Prostate gland (tissue), 2 donors: ENCODE measurements around the gene TRPT1. TPM values are rescaled to one million over a fixed set of nuclear protein-coding genes. Genes with fewer than 3 reads are reported as not detected.

ENCODE experiments used
- DNase-seq: peaks from one replicate; pipeline ENCODE4 v3.0.0-alpha.2; 2019; ENCODE audit warnings: low spot score
- H3K27ac ChIP-seq, 2 donors: fragments of 200-600 bp; sonication (generic); 2 replicates each; pipeline ENCODE4 v1.5.1; 2017 to 2019
- H3K27me3 ChIP-seq: fragments of 200-600 bp; sonication (generic); replicated peaks from 2 replicates; pipeline ENCODE4 v1.5.1; 2019; ENCODE audit not compliant: insufficient read depth
- H3K36me3 ChIP-seq, 2 donors: fragments of 200-600 bp; sonication (generic); 1 replicate in 1 of 2; 2 replicates in 1 of 2; pipeline versions ENCODE4 v1.5.1 to v1.8.1; 2017 to 2019
- H3K4me1 ChIP-seq: fragments of 200-600 bp; sonication (generic); replicated peaks from 2 replicates; pipeline ENCODE4 v1.5.1; 2019
- H3K4me3 ChIP-seq, 2 donors: fragments of 200-600 bp; sonication (generic); 2 replicates each; pipeline ENCODE4 v1.5.1; 2017 to 2019
- H3K9me3 ChIP-seq: fragments of 200-600 bp; sonication (generic); 2 replicates; pipeline ENCODE4 v1.5.1; 2017
- POLR2A ChIP-seq: fragments of 450-650 bp; IDR thresholded peaks from one replicate; pipeline ENCODE4 v1.6.1; 2016; ENCODE audit warnings: antibody characterized with exemption, mild to moderate bottlenecking
- POLR2AphosphoS5 ChIP-seq: sonication (generic); formaldehyde crosslinking; IDR thresholded peaks from one replicate; pipeline ENCODE4 v1.6.1; 2017; ENCODE audit warnings: antibody characterized with exemption
- WGBS: methylation state at CpG from one replicate; pipeline ENCODE4 v1.1.5; 2018; 5-methylcytosine and 5-hydroxymethylcytosine counted together
- intact Hi-C: fragments of 100-400 bp; cut with DNase I; formaldehyde crosslinking; loops from one replicate; pipeline ENCODE4 v1.14.2; 2022
- total RNA-seq, 2 donors: library from RNA; depleted of rRNA; stranded (reverse); fragments of >200 nt; gene quantifications; one replicate each; pipeline ENCODE4 v1.1.0, GENCODE V29; 2016
- TF ChIP-seq, protein P1 (sequence below), 4 experiments: fragments of 200-600 bp in 2 of 4; fragments of 450-650 bp in 2 of 4; sonication (generic) in 2 of 4; IDR thresholded peaks; 1 replicate in 3 of 4; 2 replicates in 1 of 4; pipeline ENCODE4 v1.5.1; 2016 to 2019; ENCODE audit warnings: antibody characterized with exemption in 4 of 4, mild to moderate bottlenecking in 2 of 4, moderate library complexity in 2 of 4

Gene TRPT1
- total RNA-seq, 2 donors from 2014 or later = 63.6 to 87.7 TPM

DNA sequence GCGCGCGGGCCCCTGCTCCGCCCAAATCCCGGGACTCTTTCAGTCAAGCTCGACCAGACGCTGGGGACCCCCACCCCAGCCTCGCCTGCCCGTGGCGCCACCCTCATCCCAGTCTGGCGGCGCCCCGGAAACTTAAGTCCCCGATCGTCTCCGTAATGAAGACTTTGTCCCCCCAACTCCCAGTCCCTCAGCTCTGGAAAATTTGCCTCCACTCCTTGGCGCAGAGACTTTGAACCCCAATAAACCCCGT lies 25.7 kb upstream of the TRPT1 start:
- H3K4me1 ChIP-seq = peaks cover 11% of the 10 kb centered on the region
- no peak for TF ChIP-seq POLR2AphosphoS5
- no peak for TF ChIP-seq POLR2A
- TF ChIP-seq, protein P1, sequence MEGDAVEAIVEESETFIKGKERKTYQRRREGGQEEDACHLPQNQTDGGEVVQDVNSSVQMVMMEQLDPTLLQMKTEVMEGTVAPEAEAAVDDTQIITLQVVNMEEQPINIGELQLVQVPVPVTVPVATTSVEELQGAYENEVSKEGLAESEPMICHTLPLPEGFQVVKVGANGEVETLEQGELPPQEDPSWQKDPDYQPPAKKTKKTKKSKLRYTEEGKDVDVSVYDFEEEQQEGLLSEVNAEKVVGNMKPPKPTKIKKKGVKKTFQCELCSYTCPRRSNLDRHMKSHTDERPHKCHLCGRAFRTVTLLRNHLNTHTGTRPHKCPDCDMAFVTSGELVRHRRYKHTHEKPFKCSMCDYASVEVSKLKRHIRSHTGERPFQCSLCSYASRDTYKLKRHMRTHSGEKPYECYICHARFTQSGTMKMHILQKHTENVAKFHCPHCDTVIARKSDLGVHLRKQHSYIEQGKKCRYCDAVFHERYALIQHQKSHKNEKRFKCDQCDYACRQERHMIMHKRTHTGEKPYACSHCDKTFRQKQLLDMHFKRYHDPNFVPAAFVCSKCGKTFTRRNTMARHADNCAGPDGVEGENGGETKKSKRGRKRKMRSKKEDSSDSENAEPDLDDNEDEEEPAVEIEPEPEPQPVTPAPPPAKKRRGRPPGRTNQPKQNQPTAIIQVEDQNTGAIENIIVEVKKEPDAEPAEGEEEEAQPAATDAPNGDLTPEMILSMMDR (IDR thresholded peaks at IDR 0.05) = no peak
- no peaks in the 10 kb centered on the region for H3K9me3 ChIP-seq
- no peaks in the 10 kb centered on the region for H3K36me3 ChIP-seq
- peak overlapping the region; percentile 70 to 83 for H3K27ac ChIP-seq
- WGBS = under 1% methylated on average over 18 of the region's 18 CpGs
- H3K27me3 ChIP-seq = no peaks in the 10 kb centered on the region
- intact Hi-C loops = loop anchor here (5.0 kb wide), 1 partner anchor 51 kb away; the partner anchor contains the start of gene CATSPERZ
- peak overlapping the region; percentile 73 to 90 for H3K4me3 ChIP-seq
- no peak for DNase-seq

DNA sequence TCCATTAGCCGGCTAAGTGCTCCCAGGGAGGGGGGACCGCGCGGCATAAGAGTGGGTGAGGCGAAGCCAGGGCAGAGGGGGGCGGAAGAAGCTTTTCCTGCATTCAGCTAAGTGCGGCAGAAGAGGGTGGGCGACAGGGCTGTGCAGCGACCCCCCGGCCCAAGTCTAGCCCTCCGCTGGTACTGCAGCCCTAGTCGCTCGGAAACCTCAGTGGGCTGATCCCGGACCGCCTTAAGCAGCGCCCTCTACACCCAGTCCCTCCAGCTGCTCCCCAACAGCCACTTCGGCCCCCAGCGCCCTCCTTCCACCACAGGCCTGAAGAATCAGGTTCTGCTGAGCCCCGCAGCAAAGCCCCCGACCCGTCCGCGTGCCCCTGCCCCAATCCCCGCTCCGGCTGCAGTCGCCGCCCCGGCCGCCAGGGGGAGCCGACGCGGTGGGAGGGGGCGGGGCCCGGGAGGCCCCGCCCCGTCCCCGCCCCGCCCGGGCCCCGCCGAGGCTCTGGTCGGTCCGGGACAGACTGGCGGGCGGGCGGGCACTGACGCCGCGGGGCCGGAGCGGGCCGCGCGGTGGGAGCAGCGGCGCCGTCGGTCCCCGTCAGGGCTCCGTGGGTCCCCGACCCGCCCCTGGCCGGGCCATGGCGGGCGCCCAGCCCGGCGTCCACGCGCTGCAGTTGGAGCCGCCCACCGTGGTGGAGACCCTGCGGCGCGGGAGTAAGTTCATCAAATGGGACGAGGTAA lies 25.2 kb upstream of the TRPT1 start, which contains the start of gene PLCB3:
Gene PLCB3, plus strand, starts transcription at position 515 of the 737 bp plus-strand sequence. Its CDS starts 120 bp downstream, at position 635.
- under 1% methylated on average over 44 of the region's 75 CpGs for WGBS
- H3K27ac ChIP-seq = peak within 1 kb of the TSS; percentile 70 to 83
- H3K4me1 ChIP-seq = peaks cover 11% of the 10 kb centered on the region
- H3K36me3 ChIP-seq = no peaks in the 10 kb centered on the region
- TF ChIP-seq, protein P1 (IDR thresholded peaks at IDR 0.05) = peak; percentile 84 to 98 (median 90)
- TF ChIP-seq POLR2AphosphoS5 (no peak), POLR2A (peak; percentile 69)
- H3K9me3 ChIP-seq = no peaks in the 10 kb centered on the region
- intact Hi-C loops = loop anchor here (5.0 kb wide), 1 partner anchor 51 kb away; the partner anchor contains the start of gene CATSPERZ
- H3K27me3 ChIP-seq = no peaks in the 10 kb centered on the region
- peak; percentile 52 for DNase-seq
- peak within 1 kb of the TSS; percentile 73 to 90 for H3K4me3 ChIP-seq

DNA sequence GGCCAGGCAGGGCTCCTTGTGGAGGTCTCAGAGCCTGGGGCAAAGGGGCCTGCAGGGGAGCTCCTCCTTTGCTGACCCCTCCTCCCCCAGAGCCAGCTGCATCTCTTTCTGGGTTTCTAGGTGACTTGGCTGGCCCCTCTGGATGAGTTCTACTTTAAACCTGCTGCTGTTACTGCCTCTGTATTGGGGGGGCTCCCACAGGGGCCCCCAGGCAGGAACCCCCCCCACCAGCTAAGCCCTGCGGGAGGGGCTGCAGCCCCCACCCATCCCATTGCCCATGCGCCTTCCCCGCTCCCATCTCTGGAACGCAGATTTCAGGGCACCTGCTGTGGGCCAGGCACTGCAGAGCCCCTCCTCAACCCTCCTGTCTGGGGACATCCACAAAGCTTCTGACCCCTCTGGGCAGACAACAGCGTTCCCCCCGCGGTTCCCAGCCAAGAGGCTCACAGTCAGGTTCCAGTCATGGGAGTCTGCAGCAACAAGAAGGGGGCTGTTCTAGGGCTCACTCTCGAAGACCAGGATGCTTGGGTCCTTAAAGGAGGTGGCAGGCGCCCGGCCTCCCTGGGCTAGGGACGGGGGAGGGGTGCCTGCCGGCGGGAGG lies 24.5 kb upstream of the TRPT1 start:
- intact Hi-C loops = loop anchor here (5.0 kb wide), 1 partner anchor 52 kb away; the partner anchor contains the start of gene CATSPERZ
- Histone ChIP-seq H3K27me3 (no peaks in the 10 kb centered on the region), H3K4me1 (peaks cover 16% of the 10 kb centered on the region), H3K9me3 (no peaks in the 10 kb centered on the region), H3K36me3 (no peaks in the 10 kb centered on the region), H3K27ac (peak overlapping the region in 1 of 2 donors; percentile 83), H3K4me3 (peak overlapping the region; percentile 73 to 90)
- WGBS = 24% methylated on average over 13 of the region's 13 CpGs
- no peak for DNase-seq
- TF ChIP-seq POLR2A (no peak), POLR2AphosphoS5 (no peak)
- TF ChIP-seq, protein P1 (IDR thresholded peaks at IDR 0.05) = no peak

DNA sequence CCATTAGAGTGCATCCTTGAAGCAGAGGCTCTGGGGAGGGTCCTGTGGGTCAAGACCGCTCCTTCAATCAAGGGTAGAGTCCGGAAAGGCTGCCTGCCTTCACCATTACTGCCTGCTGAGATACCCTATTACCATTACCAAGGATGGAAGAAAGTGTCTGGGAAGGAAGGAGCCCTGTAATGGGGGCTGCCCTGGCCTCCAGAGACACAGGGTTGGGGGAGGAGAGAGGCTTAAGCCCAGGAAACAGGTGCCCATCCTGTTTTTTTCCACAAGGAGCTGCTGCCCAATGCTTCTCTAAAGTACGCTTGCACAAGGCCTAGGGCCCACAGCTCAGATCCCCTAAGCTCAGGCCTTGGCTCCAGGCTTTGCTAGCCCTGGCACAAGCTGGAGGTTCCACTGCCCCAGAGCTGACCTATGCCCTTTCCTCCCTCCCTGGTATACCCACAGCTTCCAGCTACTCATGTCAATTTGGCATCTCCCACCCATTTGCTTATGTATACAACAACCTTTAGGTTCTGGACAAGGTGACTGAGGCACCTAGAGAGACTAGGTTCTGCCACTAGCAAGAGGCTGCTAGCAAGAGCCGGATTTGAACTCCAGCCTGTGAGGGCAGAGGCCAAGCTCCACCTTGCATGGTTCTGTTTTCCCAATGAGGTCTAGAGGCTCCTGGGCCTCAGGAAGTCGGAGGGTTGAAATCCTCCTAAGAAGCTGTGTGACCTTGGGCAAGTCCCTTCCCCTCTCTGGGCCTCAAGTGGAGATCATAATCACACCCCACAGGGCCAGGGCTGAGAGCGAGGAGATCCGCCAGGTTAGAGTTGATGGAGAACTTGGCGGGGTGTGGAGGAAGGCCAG lies 23.8 kb upstream of the TRPT1 start:
- no peaks in the 10 kb centered on the region for H3K36me3 ChIP-seq
- H3K9me3 ChIP-seq = no peaks in the 10 kb centered on the region
- TF ChIP-seq POLR2AphosphoS5 = no peak
- TF ChIP-seq POLR2A = no peak
- TF ChIP-seq, protein P1 (IDR thresholded peaks at IDR 0.05) = no peak
- H3K27ac ChIP-seq = no peak overlapping the region
- 91% methylated on average over 8 of the region's 8 CpGs for WGBS
- no peak for DNase-seq
- H3K4me1 ChIP-seq = peaks cover 22% of the 10 kb centered on the region
- H3K4me3 ChIP-seq = no peak overlapping the region
- intact Hi-C loops = loop anchor here (5.0 kb wide), 1 partner anchor 53 kb away; the partner anchor contains the start of gene CATSPERZ
- H3K27me3 ChIP-seq = no peaks in the 10 kb centered on the region
